ENCODE data around the gene COPS9.

COPS9 gene

DNA sequence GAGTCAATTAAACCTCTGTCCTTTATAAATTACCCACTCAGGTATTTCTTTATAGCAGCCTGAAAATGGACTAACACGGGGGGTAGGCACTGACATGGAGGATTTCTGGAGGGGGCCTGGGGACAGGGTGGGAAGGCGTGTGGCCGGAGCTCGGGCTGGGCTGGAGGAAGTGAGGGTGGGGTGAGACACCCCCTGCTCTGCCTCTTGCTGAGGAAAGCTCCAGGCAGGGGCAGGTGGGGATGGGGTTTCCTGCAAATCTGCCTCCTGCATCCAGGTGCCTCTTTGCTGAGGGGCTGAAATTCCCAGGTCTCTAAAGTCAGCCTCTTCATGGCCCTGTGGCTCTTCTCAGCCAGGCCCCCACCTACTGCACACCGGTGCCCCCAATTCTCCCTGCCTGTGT is 30.1 kb upstream of the COPS9 start:
- ATAC-seq (no peak), DNase-seq (no peak)

DNA sequence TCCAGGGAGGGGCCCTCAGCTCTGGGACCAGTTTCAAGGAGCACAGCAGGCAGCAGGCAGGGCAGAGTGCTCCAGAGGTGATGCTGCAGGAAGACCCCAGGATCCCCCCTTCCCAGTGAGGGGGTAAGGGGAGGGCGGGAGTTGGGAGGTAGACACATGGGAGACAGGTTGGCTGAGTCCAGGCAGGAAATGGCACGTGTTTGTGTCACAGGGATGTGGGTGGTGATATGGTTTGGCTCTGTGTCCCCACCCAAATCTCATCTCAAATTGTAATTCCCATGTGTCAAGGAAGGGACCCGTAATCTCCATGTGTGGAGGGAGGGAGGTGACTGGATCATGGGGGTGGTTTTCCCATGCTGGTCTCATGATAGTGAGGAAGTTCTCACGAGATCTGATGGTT is 29.6 kb upstream of the COPS9 start:
- ATAC-seq, result no peak
- no peak for DNase-seq

DNA sequence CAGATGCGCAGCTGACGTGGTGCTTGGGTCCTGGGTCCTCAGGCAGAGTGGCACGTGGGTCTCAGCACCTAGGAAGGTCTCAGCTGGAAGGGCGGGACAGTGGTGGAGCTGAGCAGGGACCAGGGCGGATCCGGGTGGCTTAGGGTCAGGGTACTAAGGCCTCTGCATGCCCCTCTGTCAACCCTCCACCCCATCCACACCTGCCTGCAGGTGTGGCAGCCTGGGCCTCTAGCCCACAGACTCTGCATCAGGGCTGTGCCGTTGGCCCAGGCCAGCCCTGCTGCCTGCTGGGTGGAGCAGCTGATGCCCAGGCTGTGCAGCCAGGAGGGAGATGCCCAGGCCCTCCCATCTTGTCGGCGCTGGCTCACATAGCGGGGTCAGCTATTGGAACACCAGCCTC is 28.9 kb upstream of the COPS9 start:
- DNase-seq (no peak), ATAC-seq (no peak)

DNA sequence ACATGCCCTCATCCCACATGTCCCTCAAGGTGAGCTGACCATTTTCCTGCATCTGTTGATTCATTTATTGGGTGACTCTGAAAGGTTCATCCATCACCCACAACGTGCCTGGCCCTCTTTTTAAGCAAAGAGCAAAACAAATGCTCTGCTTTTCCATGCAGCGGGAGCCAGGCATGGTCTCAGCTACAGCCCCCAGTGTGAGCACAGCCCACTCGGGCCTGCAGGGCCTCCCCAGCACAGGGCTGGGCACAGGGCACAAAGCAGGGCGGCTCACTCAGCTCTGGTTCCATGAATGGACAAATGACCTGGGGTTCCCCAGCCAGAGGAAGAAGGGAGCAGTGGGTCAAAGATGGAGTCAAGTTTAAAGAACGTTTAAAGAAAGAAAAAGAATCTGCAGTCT is 28.5 kb upstream of the COPS9 start:
- no peak for ATAC-seq
- DNase-seq, result no peak

DNA sequence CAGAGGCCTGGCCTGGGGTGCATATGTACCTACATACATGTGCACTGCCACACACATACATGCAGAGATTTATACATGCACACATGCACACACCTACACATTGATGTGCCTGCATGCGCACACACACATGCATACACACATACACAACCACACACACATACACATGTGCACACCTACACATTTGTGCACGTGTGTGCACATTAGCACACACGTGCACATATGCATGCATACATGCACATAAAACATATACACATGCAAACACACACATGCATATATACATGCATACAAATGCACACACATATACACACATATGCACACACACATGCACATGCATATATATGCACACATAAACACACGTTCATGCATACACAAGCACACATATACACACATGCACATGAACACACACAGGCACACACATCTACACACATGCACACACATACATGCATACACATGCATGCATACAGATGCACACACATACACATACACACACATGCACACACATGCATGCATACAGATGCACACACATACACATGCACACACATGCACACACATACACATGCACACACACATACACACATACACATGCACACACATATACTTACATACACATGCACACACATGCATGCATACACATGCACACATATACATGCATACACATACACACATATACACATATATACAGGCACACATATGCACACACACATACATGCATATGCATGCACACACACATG is 27.9 kb upstream of the COPS9 start:
- ATAC-seq (no peak), DNase-seq (no peak)

DNA sequence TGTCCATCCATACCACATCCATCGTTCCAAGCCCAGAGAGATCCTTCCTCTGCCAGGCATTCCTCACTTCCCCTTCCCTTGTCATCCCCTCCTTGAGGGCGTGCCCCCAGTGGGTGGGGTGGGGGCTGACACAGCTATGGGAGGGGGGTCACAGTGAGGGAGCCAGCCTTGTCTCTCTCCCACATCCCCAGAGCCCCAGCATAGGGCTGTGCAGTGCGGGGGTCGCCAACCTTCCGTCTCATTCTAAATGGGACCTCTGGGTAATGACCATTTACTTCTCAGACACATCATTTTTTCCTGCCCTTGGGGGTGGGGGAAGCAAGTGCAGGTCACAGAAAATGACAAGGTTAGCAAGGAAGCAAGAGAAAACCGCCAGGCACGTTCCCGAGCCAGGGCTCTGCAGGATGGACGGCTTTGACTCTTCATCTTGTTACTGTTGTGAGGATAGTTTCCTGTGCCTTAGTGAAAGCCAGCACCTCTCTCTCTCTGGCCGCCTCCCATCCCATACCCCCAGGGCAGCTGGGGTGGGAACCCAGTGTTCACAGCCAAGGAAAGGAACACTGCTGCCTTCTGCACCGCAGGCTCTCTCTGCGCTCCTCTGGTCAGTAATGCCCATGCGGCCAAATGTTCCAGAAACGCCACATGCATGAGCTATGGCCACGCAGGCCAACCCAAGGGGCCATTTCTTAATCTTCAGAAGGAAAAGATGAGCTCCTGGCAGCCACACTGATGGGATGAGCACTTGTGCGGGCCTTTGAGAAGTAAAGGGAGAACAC is 27.0 kb upstream of the COPS9 start:
- DNase-seq, result no peak

DNA sequence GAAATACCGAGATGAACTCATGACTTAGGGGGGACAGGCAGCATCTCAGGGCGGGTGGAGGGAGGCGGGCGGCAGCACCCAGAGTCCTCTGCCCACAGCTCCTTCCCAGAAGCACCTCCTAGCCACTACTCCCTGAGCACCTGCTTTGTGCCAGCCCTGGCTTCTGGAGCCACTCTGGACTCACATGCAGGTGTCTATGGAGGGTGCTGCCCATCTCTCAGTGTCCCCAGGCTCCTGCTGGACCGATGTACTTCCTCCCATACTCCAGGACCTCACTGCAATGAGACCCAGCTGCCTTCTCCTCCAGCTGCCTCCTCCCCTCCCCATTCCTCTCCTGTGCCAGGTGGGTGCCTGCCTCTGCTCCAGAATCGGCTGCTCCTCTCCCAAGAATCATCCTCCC is 26.4 kb upstream of the COPS9 start:
- no peak for ATAC-seq
- no peak for DNase-seq

More for the DNA sequence above, 27.0 kb upstream of the COPS9 start:
- ATAC-seq, result no peak

DNA sequence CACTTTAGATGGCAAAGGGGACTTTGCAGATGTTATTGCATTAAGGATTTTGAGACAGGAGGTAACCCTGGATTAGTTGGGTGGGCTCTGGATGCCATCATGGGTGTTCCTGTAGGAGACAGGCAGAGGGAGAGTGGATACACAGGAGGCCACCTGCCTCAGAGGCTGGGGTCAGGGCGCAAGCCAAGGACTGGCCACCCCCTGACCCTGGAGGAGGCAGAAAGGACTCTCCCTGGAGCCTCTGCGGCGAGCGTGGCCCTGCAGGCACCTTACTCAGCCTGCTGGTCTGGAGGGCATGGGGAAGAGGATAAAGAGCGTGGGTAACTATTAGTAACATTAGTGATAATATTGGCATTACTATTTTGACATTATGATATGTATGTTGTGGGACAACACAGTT is 25.9 kb upstream of the COPS9 start:
- DNase-seq, result no peak
- no peak for ATAC-seq

DNA sequence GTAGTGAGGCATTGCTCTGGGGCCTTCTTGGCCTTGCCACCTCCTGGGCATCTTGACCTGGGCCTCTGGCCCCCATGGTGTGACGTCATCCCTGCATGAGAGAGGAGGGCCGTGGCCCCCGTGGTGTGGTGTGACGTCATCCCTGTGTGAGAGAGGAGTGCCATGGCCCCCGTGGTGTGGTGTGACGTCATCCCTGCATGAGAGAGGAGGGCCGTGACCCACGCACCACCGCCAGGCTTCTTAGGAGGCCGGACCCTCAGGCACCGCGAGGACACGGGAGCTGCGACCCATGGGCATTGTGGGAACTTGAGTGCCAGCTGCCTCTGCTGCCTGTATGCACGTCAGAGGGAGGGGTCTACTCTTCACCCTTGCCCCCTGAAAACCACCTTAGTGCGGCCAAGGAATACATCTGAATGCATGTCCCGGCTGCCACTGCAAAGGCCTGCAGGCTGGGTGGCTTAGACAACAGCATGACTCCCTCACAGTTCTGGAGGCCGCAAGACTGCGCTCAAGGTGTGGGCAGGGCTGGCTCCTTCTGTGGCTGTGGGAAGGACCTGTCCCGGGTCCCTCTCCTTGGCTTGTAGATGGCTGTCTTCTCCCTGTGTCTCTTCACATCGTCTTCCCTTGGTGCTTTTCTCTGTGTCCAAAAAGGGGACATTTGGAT is 25.1 kb upstream of the COPS9 start:
- ATAC-seq, result no peak
- no peak for DNase-seq

DNA sequence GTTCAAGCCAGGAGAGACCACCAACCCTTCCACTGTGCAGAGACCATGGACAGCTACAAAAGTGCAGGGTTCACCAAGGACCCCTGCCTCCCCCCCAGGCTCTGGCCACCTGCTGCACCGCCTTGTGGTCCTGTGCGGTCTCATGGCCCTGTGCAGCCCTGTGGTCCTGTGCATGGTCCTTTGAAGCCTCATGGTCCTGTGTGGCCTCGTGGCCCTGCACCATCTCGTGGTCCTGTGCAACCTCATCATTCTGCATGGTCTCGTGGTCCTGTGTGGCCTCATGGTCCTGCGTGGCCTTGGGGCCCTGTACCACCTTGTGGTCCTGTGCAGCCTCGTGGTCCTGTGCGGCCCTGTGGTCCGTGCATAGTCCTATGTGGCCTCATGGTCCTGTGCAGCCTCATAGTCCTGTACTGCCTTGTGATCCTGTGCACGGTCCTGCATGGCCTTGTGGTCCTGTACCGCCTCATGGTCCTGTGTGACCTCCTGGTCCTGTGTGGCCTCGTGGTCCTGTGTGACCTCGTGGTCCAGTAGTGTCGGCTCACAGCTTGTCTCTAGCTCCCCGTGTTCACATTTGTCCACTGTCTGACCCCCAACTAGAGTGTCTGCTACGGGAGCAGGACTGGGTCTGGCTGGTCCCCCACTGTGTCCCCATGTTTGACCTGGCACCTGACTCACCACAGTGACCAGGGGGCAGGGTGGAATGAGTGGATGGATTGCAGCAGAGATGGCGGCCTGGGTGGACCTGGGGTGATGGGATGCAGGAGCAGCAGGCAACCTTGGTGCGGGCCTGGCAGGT is 24.4 kb upstream of the COPS9 start:
- ATAC-seq (peak; percentile 25), DNase-seq (no peak)

DNA sequence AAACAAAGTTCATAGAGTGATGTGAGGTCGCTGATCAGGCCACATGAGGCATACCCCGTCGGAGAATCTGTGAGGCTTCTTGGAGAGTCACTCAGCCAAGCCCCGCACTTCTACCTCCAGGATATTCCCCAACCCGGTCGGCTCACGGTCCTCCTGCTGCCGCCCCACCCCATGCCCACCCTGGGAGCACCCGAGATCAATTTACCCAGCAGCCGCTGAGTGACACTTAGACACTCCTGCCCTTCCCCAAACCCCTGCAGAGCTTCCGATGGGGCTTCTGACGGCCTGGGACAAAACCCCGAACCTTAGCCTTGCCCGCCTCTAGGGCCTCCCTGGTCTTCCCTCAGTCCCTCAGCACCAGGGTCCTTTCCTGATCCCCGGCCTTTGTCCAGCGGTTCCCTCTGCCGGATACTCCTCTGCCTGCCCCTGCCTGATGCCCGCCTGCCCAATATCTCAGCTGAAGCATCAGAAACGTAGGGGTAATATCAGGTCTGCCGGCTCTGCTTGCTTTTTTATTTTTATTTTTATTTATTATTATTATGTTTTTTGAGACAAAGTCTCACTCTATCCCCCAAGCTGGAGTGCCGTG is 23.2 kb upstream of the COPS9 start:
- ATAC-seq, result no peak
- no peak for DNase-seq

DNA sequence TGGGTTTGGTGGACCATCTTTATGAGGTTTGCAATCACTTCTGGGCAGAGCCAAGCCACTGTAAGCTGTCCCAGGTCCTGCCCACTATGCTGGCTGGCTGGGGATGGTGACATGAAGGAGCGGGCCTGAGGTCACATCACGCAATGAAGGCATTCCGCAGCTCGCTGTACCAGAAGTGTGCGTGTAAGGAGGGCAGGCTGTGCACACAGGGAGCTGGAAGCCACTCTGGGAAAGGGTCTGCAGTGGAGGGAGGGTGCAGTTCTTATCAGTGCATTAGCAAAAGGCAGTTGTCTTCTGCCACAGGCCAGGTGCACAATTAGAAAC is 21.0 kb upstream of the COPS9 start:
- ATAC-seq (no peak), DNase-seq (no peak)

DNA sequence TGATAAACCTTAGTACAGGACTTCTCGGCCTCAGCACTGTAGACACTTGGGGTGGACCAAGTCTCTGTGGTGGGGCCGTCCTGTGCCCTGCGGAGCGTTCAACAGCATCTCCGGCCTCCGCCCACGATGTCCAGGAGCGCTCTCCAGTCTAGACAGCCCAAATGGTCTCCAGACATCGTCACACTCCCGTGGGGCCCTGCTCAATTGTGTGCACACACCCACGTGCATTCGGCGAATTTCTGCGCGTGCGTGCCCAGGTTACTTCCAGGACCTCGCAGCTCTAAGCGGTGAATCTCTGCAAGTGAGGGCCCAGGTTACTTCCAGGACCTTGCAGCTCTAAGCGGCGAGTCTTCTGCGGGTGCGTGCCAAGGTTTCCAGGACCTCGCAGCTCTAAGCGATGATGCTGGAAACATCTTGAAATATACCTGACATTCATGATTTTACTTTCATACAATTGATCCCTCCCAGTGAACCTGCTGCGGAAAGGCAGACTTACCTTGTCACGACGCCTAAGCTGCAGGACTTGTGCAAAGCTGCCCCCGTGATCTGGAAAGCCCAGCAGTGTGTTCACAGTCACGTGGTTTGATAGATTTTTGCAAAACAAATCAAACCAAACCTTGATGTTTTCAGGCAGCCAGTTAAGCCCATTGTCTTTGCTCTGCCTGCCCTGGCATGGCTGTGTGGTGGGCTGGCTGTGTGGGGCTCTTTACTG is 20.5 kb upstream of the COPS9 start:
- no peak for ATAC-seq
- DNase-seq, result no peak

DNA sequence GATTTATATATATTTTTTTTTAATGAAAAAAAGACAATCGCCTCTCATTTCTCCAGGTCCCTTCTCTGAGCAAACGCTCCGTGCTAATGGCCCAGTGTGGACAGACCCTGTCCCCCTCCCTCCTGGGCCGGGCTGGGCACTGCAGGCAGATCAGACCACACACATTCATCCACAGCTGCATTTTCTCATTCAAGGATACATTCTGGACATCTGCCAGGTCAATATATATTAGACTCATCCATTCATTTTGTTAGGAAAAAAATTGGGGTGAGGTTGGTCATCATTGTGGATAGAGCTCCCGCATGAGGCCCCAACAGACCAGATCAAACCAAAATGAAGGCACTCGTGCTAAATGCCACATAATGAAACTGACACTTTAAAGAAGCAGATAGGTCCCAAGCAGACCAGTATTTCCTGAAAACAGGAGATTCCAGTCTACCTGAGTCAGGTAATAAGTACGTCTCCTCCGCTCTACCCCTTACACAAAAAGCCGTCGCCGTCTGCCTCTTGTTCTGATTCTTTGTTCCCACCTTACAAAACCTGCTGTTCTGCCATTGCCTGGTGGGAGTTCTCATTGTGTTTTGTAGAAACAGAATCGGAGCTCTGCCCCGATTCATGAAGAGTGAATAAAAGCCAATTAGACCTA is 19.8 kb upstream of the COPS9 start:
- DNase-seq (no peak), ATAC-seq (no peak)

DNA sequence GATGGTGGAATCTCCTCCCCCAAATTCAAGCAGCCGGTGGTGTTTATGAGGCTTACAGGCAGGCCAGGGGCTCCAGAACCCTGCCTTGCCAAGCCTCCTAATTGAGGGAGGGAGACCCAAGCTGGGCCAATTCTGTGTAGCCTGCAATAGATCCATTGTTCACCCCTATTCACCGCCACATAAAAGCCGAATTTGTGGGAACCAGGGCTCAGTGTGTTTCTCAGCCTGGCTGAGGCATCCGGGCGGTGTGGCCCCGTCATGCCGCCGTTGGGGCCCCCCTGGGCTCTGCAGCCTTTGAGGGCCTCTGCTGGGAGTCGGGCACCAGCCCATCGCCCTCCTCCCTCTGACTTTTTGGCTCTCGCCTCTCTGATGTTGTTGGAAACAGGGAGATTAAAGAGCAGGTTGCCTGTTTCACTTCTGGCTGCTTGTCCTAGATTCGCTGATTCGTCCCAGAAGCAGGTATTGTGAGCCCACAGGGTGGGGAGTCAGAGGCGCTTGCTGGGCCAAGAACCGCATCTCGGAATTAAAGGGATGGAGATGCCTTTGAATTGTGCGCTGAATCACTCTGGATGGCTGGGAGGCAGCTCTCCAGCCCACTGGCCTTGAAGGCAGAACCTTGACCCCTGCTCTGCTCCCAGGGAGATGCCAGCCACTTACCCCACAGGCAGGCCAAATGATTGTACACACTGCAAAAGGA is 19.1 kb upstream of the COPS9 start:
- no peak for DNase-seq
- no peak for ATAC-seq

DNA sequence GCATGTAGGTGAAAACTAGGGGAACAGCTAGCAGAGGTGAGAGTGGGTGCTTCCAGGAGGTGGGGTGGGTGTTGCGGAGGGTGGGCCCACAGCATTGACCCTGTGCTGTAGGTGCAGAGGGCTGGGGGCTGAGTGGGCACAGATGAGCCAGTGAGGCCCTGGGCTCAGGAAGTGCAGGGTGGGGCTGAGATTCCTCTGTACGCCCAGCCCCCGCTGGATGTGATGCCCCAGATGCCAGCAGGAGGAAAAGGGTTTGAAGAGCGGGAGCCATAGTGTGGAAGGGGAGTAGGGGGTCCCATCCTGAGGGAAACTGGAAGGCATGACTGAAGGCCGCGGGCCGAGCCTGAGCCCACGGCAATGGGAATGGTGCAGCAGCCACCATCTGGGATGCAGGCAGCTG is 18.5 kb upstream of the COPS9 start:
- no peak for DNase-seq
- no peak for ATAC-seq

DNA sequence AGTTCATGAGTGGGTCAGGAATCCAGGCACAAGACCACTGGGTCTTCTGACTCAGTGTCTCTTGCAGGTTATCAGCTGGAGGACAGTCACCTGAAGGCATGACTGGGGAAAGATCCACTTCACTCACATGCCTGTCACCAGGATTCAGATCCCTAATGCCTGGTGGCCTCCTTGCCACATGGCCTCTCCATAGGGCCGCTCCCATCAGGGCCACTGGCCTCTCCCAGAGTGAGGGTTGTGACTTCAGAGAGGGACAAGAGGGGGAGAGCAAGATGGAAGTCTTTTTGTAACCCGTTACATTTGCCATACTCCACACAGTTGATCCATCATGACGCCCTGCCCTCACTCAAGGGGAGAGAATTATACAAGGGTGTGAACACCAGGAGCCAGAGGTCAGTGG is 17.3 kb upstream of the COPS9 start:
- no peak for ATAC-seq
- no peak for DNase-seq

DNA sequence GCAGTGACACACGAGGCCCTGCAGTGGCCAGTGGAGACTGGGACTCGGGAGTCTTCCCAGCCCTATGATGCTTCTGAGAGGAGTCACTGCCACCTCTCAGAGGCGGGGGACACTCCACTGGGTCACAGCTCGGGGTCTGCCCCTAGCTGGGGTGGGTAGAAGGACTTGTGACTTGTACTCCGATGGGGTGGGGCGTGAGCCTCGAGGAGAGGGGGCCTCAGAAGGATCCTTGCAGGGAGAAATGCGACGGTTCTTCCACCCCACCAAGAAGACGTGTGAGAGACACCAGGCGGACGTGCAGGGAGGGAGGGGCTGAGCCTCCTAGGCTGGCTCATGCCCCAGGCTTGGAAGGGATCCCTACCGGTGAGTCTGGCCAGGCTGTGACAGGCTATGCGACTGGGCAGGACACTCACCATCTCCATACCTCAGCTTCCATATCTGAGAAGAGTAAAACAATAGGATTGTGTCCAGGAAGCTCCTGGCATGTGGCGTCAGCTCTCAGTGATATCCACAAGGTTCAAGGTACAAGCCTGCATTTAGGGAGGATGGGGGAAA is 15.4 kb upstream of the COPS9 start:
- no peak for ATAC-seq
- DNase-seq, result no peak

DNA sequence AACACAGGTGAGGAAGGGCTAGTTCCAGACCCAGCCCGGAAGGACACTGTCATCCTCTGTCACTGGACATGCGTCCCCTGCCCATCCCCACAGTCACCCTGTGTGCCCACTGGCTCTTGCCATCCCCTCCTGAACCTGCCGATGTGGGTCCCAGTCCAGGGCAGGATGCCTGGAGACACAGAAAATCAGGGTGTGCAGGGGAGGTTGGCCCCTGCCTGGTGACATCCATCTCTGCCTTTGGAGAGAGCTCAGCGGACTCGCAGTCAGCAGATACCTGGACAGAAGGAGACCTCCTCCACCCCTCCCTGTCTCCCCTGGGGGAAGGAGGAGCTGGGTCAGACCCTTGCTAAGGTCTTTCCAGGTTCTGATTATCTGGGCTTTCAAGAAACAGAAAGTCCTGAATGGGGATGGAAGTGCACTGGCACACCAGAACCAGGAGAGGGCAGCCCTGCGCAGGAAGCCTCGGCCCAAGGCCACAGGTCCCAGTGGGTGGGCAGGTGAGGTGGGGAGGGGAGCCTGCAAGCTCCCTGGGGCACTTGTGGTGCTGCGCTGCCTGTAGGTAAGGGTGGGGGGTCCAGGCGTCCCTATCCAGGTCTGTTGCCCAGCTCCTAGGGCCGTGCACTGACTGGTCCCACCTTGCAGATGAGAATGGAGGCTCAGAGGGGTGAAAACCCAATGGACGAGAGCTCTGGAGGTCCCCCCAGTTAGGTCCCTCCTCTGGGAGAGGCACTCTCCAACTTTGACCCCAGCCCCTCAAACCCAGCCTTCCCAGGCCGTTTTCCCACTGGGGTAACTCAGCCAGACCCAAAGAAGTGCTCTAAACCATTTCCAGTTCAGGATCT is 14.1 kb upstream of the COPS9 start:
- ATAC-seq (peak; percentile 30), DNase-seq (peak; percentile 45)

Data from stimulated activated naive CD8-positive, alpha-beta T cell treated with anti-CD3 and anti-CD28 coated beads, Interleukin-15, Interleukin-2, amounts not matched to agents 100 U/mL and 50 U/mL, for 24 hours (primary cell).